Skeletal muscle satellite cell (primary cell): ENCODE measurements around the gene CACNB1.

Source experiments
- H3K27me3 ChIP-seq: 2 replicates; pipeline ENCODE4 v1.7.0; 2013; ENCODE audit warnings: low read length; ENCODE audit not compliant: control insufficient read depth, insufficient read depth
- H3K36me3 ChIP-seq: 2 replicates; pipeline ENCODE4 v1.7.0; 2013; ENCODE audit warnings: mild to moderate bottlenecking, control low read depth, low read length; ENCODE audit not compliant: insufficient read depth
- H3K4me1 ChIP-seq: 2 replicates; pipeline ENCODE4 v1.7.0; 2013; ENCODE audit warnings: low read length; ENCODE audit not compliant: control insufficient read depth, insufficient read depth
- H3K4me2 ChIP-seq: 2 replicates; pipeline ENCODE4 v1.7.0; 2013; ENCODE audit warnings: mild to moderate bottlenecking, low read length
- H3K4me3 ChIP-seq: 2 replicates; pipeline ENCODE4 v1.7.0; 2013; ENCODE audit warnings: low read length
- H3K9ac ChIP-seq: 2 replicates; pipeline ENCODE4 v1.7.0; 2013; ENCODE audit warnings: mild to moderate bottlenecking, low read depth, low read length, moderate library complexity
- H3K9me3 ChIP-seq: replicated peaks from 2 replicates; pipeline ENCODE4 v1.7.0; 2013; ENCODE audit warnings: mild to moderate bottlenecking, control low read depth, low read length

The CACNB1 gene

DNA sequence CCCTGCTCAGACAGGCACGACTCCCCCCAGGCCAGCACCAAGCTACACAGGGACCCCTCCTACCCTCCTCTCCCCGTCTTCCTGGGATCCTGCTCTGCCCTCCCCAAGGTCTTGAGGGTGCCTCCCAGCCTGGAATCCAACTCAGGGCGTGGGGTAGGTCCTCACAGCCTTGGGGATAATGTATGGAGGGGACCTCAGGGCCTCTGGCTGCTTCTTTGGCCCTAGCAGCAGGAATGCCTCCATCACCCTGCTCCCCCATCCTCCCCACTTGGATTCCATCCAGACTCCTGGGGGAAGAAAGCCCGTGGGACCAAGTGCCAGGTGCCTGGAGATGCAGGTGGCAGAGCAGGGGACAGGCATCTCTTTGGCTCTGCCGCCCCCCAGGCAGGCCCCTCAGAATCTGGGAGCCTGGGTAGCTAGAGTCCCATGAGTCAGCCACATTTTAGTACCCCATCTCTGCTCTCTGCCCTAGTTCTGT, 39.0 kb upstream of the CACNB1 start:
- Histone ChIP-seq H3K4me2 (no peak overlapping the region), H3K9ac (no peak overlapping the region), H3K9me3 (no peaks in the 10 kb centered on the region), H3K4me1 (peaks cover 19% of the 10 kb centered on the region), H3K27me3 (no peaks in the 10 kb centered on the region), H3K4me3 (no peak overlapping the region), H3K36me3 (no peaks in the 10 kb centered on the region)

GRCh38 chr17:39235555-39236449, 38.3 kb upstream of the CACNB1 start:
- Histone ChIP-seq H3K9ac (no peak overlapping the region), H3K4me3 (no peak overlapping the region), H3K4me2 (no peak overlapping the region), H3K36me3 (no peaks in the 10 kb centered on the region), H3K27me3 (no peaks in the 10 kb centered on the region), H3K4me1 (peaks cover 26% of the 10 kb centered on the region), H3K9me3 (no peaks in the 10 kb centered on the region)

- Histone ChIP-seq H3K4me3 (peak overlapping the region; percentile 28), H3K9ac (no peak overlapping the region), H3K9me3 (no peaks in the 10 kb centered on the region), H3K36me3 (no peaks in the 10 kb centered on the region), H3K27me3 (peaks cover 9% of the 10 kb centered on the region), H3K4me2 (peak overlapping the region; percentile 73), H3K4me1 (peaks cover 25% of the 10 kb centered on the region)
Measured at GRCh38 chr17:39231591-39232551, 34.4 kb upstream of the CACNB1 start.

GRCh38 chr17:39231091-39231561, 33.7 kb upstream of the CACNB1 start:
- peaks cover 16% of the 10 kb centered on the region for H3K27me3 ChIP-seq
- H3K4me2 ChIP-seq: no peak overlapping the region
- H3K9me3 ChIP-seq: no peaks in the 10 kb centered on the region
- peaks cover 28% of the 10 kb centered on the region for H3K4me1 ChIP-seq
- H3K36me3 ChIP-seq: no peaks in the 10 kb centered on the region
- H3K9ac ChIP-seq: no peak overlapping the region
- H3K4me3 ChIP-seq: no peak overlapping the region

GRCh38 chr17:39230361-39230760, 32.9 kb upstream of the CACNB1 start:
- Histone ChIP-seq H3K4me1 (peaks cover 34% of the 10 kb centered on the region), H3K9me3 (no peaks in the 10 kb centered on the region), H3K9ac (no peak overlapping the region), H3K27me3 (peaks cover 21% of the 10 kb centered on the region), H3K36me3 (no peaks in the 10 kb centered on the region), H3K4me3 (no peak overlapping the region), H3K4me2 (no peak overlapping the region)

GRCh38 chr17:39229274-39229913, 31.9 kb upstream of the CACNB1 start:
- Histone ChIP-seq H3K4me2 (peak overlapping the region; percentile 27), H3K9me3 (no peaks in the 10 kb centered on the region), H3K9ac (no peak overlapping the region), H3K4me3 (no peak overlapping the region), H3K36me3 (no peaks in the 10 kb centered on the region), H3K4me1 (peaks cover 41% of the 10 kb centered on the region), H3K27me3 (peaks cover 30% of the 10 kb centered on the region)

- Histone ChIP-seq H3K9me3 (no peaks in the 10 kb centered on the region), H3K4me2 (no peak overlapping the region), H3K4me1 (peaks cover 50% of the 10 kb centered on the region), H3K27me3 (peaks cover 36% of the 10 kb centered on the region), H3K9ac (no peak overlapping the region), H3K4me3 (no peak overlapping the region), H3K36me3 (no peaks in the 10 kb centered on the region)
Measured at GRCh38 chr17:39227364-39227919, 30.0 kb upstream of the CACNB1 start.

DNA sequence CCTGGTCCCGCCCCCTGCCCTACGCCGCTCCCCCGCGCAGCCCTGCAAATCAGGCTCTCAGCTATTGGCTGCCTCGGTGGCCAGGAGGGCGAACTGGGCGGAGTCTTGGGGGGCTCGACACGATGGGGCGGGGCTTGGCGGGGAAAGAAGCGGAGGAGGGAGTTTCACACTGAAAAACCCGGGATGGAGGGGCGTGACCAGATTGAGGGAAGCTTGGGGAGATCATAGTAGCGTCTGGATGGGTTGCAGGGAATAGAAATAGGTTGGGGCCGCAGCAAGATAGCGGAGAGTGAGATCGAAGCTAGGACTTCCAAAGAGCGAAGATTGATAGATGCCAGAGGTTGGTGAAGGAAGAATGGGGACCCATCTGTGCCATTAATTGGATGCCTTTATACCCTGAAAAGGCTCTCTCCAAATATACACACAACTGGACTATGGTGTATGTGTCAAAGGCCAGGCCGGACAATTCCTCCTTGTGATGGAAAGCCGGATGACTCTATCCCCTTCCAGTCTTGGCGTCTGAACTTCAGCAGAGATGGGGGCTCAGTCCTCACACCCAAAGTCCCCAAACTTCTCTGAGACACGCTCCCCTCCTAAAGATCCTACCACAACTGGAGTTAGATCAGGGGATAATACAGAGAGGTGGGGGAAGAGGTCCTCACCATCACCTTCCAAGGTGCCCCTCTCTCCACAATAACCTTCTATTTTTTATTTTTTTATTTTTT, 28.7 kb upstream of the CACNB1 start:
- Histone ChIP-seq H3K9ac (no peak overlapping the region), H3K4me2 (peak overlapping the region; percentile 81), H3K36me3 (no peaks in the 10 kb centered on the region), H3K4me1 (peaks cover 41% of the 10 kb centered on the region), H3K4me3 (peak overlapping the region; percentile 64), H3K27me3 (peaks cover 36% of the 10 kb centered on the region), H3K9me3 (no peaks in the 10 kb centered on the region)

- Histone ChIP-seq H3K4me3 (peak within 1 kb of the TSS; percentile 64), H3K27me3 (peaks cover 36% of the 10 kb centered on the region), H3K4me2 (peak within 1 kb of the TSS; percentile 81), H3K36me3 (no peaks in the 10 kb centered on the region), H3K9ac (no peak within 1 kb of the TSS), H3K4me1 (peaks cover 37% of the 10 kb centered on the region), H3K9me3 (no peaks in the 10 kb centered on the region)
Measured at GRCh38 chr17:39225308-39225958, 28.0 kb upstream of the CACNB1 start, which contains the start of gene STAC2. Gene STAC2 (minus strand): TSS chr17:39225945. CDS start chr17:39225502, 443 bp downstream.

DNA sequence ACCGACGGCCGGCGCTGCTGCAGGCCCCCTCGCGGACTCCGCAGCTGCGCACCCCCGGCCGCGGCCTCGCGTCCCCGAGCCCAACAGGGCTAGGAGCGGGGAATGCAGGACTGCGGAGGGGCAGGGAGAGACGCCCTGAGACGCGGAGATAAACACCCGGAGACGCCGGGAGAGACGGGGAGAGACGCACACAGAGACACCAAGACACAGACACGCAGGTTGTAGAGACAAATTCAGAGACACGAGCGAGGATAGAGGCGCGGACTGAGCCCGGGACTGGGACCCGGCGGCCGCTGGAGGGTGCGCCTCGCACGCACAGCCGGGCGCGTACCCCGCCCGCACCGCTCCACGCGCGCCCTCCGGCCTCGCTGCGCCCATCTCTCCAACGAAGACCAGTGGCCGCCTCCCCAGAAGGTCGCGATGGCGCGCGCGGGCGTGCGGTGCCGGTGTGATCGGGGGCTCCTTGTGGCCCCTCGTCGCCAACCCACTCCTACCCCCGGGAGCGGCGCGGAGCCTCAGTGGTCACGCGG, 27.4 kb upstream of the CACNB1 start:
- no peaks in the 10 kb centered on the region for H3K9me3 ChIP-seq
- H3K4me1 ChIP-seq: peaks cover 37% of the 10 kb centered on the region
- peak overlapping the region; percentile 81 for H3K4me2 ChIP-seq
- no peaks in the 10 kb centered on the region for H3K36me3 ChIP-seq
- peaks cover 40% of the 10 kb centered on the region for H3K27me3 ChIP-seq
- H3K9ac ChIP-seq: no peak overlapping the region
- peak overlapping the region; percentile 60 for H3K4me3 ChIP-seq
